Measurements from ENCODE around the gene ARID5B.

The ARID5B gene

GRCh38 chr10:62004042-62004441 is 102.5 kb downstream of the ARID5B start:
- Histone ChIP-seq H3K79me2 (ENCODE audit: low read length) (peaks cover 98% of the 10 kb centered on the region), H3K27ac (ENCODE audit: low read length) (no peak overlapping the region), H3K9me3 (replicated peaks; ENCODE audit: insufficient read depth, low read length) (no peaks in the 10 kb centered on the region), H3K4me3 (ENCODE audit: low read length) (no peak overlapping the region), H3K9ac (ENCODE audit: low read length) (no peak overlapping the region), H3K9me2 (replicated peaks; ENCODE audit: insufficient read depth, low read length) (no peaks in the 10 kb centered on the region), H2AFZ (ENCODE audit: low read length) (no peak overlapping the region), H3F3A (ENCODE audit: insufficient read depth, low read length) (no peaks in the 10 kb centered on the region), H4K20me1 (ENCODE audit: insufficient read depth, low read length) (no peaks in the 10 kb centered on the region), H3K4me2 (ENCODE audit: low read depth, low read length) (peak overlapping the region; percentile 19; the same call in 1 of the 2 replicates), H3K27me3 (replicated peaks; ENCODE audit: insufficient read depth, low read length) (no peaks in the 10 kb centered on the region), H3K36me3 (replicated peaks; ENCODE audit: insufficient read depth, low read length) (0 out of 2 replicates have a peak, but pooled peaks cover 3% of the 10 kb centered on the region), H3K4me1 (ENCODE audit: low read length) (0 out of 2 replicates have a peak, but pooled peaks cover 5% of the 10 kb centered on the region)
- TF ChIP-seq EZH2phosphoT487 (IDR thresholded peaks at IDR 0.05; ENCODE audit: low read length), result no peak
- TF ChIP-seq CTCF (IDR thresholded peaks at IDR 0.05; ENCODE audit: low read length), result no peak
- no peak for TF ChIP-seq EZH2 (optimal IDR thresholded peaks at IDR 0.05; ENCODE audit: low read depth, low read length)
- no peak for DNase-seq

- Histone ChIP-seq H3K27ac (ENCODE audit: low read length) (no peak overlapping the region), H3K4me3 (ENCODE audit: low read length) (no peak overlapping the region)
These were observed 103.8 kb downstream of the ARID5B start for GRCh38 chr10:62005281-62005680.

DNA sequence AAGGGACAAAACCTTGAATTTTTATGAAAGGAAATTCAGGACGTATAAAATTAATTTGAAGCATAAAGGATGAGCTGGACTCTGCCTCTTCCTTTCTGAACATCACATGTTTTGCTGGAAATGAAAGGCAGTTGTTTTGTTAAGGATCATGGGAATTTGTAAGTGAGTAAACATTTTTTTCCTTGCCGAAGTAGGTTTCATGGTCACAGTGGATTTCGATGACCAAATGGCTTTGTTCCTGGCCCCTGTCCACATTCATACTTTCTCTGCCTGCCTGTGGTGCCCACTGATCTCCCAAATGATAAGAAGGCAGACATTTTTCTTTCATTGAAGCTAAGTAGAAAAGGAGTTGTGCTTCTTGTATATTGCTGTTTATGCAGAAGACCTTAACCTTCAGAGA is 104.2 kb downstream of the ARID5B start:
- Histone ChIP-seq H3K4me2 (ENCODE audit: low read depth, low read length) (no peak overlapping the region), H3K27ac (ENCODE audit: low read length) (no peak overlapping the region), H2AFZ (ENCODE audit: low read length) (no peak overlapping the region), H3K27me3 (replicated peaks; ENCODE audit: insufficient read depth, low read length) (no peaks in the 10 kb centered on the region), H3K4me1 (ENCODE audit: low read length) (0 out of 2 replicates have a peak, but pooled peaks cover 5% of the 10 kb centered on the region), H4K20me1 (ENCODE audit: insufficient read depth, low read length) (no peaks in the 10 kb centered on the region), H3K9ac (ENCODE audit: low read length) (no peak overlapping the region), H3K4me3 (ENCODE audit: low read length) (no peak overlapping the region), H3F3A (ENCODE audit: insufficient read depth, low read length) (no peaks in the 10 kb centered on the region), H3K36me3 (replicated peaks; ENCODE audit: insufficient read depth, low read length) (0 out of 2 replicates have a peak, but pooled peaks cover 3% of the 10 kb centered on the region), H3K9me3 (replicated peaks; ENCODE audit: insufficient read depth, low read length) (no peaks in the 10 kb centered on the region), H3K79me2 (ENCODE audit: low read length) (peaks cover 98% of the 10 kb centered on the region), H3K9me2 (replicated peaks; ENCODE audit: insufficient read depth, low read length) (no peaks in the 10 kb centered on the region)
- no peak for DNase-seq
- TF ChIP-seq EZH2 (optimal IDR thresholded peaks at IDR 0.05; ENCODE audit: low read depth, low read length), result no peak
- TF ChIP-seq CTCF (IDR thresholded peaks at IDR 0.05; ENCODE audit: low read length), result no peak
- no peak for TF ChIP-seq EZH2phosphoT487 (IDR thresholded peaks at IDR 0.05; ENCODE audit: low read length)

More at GRCh38 chr10:62005281-62005680, 103.8 kb downstream of the ARID5B start:
- Histone ChIP-seq H3K27me3 (replicated peaks; ENCODE audit: insufficient read depth, low read length) (no peaks in the 10 kb centered on the region), H3K4me1 (ENCODE audit: low read length) (0 out of 2 replicates have a peak, but pooled peaks cover 5% of the 10 kb centered on the region), H3K9me2 (replicated peaks; ENCODE audit: insufficient read depth, low read length) (no peaks in the 10 kb centered on the region), H2AFZ (ENCODE audit: low read length) (no peak overlapping the region), H3K79me2 (ENCODE audit: low read length) (peaks cover 98% of the 10 kb centered on the region), H3F3A (ENCODE audit: insufficient read depth, low read length) (no peaks in the 10 kb centered on the region), H3K9ac (ENCODE audit: low read length) (no peak overlapping the region), H3K36me3 (replicated peaks; ENCODE audit: insufficient read depth, low read length) (0 out of 2 replicates have a peak, but pooled peaks cover 3% of the 10 kb centered on the region), H3K4me2 (ENCODE audit: low read depth, low read length) (no peak overlapping the region), H4K20me1 (ENCODE audit: insufficient read depth, low read length) (no peaks in the 10 kb centered on the region), H3K9me3 (replicated peaks; ENCODE audit: insufficient read depth, low read length) (no peaks in the 10 kb centered on the region)
- DNase-seq, result no peak
- TF ChIP-seq CTCF (IDR thresholded peaks at IDR 0.05; ENCODE audit: low read length) (no peak), EZH2 (optimal IDR thresholded peaks at IDR 0.05; ENCODE audit: low read depth, low read length) (no peak), EZH2phosphoT487 (IDR thresholded peaks at IDR 0.05; ENCODE audit: low read length) (no peak)
